NCI-H345 treated with DMSO at 0.1 percent for 48 hours (cell line): ENCODE data around the gene TRDMT1.

ENCODE experiments used
- DNase-seq: peaks from one replicate; lab custom pipeline; 2025; ENCODE audit not compliant: unreplicated experiment; lab: John Stamatoyannopoulos, UW

TRDMT1 gene

DNA sequence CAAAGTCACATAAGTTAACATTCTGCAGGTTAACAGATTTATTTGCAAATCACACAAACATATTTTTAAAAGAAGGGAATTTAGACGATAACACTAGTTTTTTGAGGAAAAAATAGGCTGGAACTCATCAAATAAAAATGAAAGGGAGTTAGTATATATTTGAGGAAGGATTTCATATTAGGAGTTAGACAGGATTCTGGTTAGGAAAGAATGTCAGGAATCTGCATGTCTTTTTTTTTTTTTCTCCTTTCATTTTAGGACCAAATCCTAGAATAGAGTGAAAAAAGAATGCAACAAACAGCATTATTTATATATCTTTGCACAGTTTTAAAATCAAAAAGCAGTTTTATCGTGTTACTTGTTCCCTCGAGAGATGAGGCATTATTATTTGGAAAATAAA, 8.9 kb upstream of the TRDMT1 start:
- no peak for DNase-seq

DNA sequence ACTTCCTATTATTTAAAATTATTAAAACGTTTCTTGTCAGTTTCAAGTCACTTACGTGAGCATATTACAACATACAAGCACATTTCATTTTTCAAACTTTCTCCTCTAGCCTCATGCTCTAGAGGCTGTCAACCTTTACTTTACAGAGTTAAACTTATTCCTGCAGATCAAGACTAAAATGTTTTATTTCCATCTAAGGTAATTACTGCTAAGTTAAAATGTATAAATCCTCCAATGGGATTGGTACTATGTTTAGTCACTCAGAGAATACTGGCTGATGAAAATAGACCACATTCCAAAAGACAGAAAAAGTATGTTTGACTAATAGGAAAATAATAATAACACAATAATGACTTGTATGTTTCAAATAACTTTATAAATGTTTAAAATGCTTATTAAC, 8.4 kb upstream of the TRDMT1 start:
- no peak for DNase-seq

DNA sequence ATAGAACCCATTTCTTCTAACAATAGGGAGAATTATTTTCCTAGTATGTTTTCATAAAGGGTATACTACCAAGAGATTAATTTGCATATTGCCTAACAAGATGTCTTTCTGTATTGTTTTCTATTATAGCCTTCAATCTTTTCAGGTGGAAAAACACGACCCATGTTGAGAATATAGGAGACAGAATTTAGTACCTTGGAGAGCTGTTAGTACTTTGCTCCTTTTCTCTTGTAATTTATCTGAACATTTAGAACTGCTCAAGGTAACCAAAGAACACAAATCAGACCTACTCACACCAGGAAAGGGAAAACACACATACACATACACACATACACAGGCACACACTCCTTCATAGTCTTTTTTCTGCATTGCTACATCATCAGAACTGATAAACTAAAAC, 7.8 kb upstream of the TRDMT1 start:
- DNase-seq = no peak

DNA sequence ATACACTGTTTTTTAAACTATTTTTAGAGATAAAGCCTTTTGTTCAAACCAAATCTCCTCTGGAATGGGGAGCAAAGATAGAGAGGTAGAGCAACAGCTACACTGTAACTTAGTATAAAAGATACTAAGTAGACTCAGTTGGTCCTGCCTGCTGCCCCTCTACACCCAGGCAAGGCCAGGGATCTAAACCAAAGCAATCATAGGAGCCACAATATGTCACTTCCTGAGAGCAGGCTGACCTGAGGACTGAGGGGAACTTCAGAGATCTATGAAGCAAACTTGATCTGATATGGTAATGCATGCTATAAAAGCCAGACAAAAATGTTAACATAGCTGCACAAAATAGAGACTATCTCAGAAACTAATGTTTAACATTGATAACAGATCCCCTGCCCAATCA, 7.0 kb upstream of the TRDMT1 start:
- no peak for DNase-seq

DNA sequence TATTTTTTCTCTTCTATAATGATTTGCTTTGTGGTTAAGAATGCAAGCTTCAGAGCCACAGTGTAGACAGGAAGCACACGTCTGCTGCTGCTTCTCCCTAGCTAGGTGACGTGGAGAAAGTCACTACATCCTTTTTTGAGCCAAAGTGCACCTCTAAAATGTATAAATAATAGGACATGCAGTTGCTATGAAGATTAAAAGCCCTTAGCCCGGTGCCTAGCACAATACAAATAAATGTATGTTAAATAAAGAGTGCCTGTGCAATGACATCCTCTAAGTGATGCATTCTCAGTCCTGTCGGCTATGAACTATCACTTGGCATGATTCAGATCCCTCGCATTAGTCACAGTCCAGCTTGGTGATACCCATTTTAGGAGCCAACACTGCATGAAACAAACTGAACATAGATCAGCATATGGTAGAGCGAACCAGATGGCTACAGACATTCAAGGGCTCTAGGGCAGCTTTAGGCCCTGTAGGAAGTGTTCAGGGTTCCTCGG, 4.8 kb upstream of the TRDMT1 start:
- no peak for DNase-seq

DNA sequence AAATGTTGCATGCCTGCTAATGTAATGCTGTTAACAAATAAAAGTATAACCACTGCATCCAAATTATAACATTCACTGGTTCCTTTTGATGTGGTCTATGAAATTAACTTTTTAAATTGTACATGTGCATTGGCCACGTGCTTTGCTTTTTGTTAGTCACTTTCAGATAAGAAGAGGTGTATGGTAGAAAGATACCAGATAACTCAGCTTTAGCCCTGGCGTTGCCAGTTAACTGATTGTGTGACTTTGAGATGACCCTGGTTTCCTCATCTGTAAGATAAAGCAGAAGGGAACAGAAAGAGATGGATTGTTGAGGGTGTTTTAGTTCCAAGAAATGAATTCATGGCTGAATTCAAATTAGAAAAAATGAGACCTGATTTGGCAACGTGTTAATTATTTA, 1.9 kb upstream of the TRDMT1 start:
- no peak for DNase-seq

DNA sequence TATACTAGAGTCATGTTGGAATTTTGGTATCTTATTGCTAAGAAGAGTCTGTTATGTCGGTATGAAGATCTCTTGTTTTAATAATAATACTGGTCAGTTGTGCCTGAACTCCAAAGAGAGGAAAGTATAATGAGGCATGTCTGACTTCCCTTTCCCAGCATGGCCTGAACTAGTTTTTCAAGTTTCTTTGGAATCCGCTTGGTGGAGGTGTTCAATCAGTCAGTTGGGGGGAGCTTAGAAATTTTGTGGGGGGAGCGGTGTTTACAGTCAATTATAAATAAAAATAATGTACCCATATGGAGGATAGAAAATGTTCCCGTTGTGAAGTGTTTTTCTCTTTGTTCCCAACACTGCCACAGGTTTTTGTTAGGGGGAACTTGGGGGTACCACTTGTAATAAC, 1.5 kb upstream of the TRDMT1 start:
- DNase-seq = no peak

DNA sequence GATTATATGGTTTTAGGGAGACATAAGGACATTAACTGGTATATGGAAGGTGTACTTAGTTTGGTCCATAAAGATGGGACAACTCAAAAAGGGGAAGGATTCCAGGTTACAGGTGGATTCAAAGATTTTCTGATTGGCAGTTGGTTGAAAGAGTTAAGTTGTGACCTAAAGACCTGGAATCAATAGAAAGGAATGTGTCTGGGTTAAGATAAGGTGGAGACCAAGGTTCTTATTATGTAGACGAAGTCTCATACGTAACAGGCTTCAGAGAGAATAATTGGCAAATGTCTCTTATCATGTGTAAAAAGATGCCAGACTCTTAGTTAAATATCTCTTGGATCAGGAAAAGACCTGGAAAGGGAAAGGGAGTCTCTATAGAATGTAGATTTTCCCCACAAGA, 1.0 kb upstream of the TRDMT1 start:
- DNase-seq = no peak

DNA sequence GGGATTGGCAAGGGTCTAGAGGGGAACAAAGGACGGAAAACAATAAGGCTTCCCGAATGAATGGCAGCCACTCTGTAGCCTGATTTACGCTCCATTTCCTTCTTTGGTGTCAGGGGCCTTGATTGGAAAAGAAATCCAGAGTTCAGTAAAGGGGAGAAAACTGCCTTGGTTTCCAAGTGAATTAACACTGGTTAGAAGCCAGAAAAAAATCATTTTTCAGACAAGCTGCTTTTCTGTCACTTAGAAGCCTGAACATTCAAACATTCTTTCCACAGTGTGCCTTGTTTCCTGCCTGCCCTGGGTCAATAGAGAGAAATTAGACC, 283 bp upstream of the TRDMT1 start:
- DNase-seq = no peak

DNA sequence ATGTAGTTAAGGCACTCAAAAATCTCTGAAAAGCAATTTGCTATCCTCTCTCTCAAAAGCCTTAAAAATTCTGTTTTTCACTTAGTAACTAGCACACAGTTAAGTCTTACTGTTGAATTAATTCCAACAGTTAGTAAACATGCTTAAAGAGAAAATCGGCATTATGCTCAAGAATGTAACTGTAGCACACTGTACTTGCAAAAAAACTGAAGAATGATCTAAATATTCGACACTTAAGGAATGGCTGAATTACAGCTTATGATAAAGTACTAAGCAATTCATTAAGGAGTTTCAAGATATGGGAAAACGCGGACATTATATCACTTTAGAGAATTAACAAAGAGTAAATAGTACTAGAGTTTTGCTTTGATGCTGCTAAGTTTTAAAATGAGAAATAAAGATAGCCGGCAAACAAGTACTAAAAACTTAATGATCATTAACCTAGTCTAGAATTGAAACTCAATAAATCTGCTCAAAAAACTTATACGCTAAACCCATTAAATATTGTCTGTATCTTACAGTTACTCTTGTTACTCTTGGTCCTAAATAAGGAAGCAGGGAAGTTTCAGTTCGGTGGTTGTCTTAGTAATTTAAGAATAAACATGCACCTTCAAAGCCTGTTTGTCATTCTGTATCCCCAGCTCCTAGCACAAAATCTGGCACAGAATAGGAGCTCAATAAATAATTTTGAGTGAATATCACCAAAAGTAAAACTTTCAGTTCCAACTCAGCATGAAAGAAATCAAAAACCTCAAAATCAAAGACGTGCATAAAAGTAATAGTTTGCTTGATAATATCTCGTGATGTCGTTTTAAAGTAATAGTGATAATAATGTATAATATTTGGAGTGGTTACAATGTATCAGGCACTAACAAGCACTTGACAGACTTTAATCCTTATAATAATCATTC, 1.2 kb downstream of the TRDMT1 start:
- DNase-seq = no peak

DNA sequence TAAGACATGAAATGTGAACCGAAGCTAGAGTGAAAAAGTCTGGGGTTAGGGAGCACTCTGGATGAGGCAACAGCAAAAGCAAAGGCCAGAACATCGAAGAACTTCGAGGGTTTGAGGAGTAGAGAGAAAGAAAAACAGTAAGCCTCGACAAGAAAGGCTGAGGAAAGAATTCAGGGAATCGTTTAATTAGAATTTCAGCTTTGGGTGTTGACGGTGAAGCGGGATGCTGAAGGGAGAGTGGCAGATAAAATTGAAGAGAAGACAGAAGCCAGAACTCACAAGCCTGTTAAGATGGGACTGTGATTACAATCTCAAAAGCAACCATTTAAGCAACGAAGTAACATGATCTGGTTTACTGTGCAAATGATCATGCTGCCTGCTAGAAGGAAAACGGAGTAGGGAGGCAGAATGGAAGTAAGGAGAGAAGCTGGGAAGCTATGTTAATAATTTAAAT, 2.1 kb downstream of the TRDMT1 start:
- DNase-seq = no peak

DNA sequence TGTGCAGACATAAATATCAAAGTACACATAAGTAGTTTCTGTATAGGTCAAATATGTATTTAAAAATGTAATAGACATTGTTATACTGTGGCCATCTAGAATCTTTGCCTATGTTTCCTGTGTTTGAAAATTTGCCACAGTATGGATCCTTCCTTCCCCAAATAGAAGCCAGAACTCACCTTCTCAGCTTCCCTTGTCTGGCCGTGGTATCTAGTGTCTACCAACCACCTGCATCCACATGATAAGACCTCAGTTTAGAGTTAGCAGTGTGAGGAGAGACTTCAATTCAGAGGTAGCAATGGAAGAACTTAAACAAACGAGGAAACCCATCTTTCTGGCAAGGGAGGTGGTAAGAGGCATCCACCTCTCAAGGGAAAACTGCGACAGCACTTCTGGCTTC, 4.9 kb downstream of the TRDMT1 start:
- DNase-seq = no peak

DNA sequence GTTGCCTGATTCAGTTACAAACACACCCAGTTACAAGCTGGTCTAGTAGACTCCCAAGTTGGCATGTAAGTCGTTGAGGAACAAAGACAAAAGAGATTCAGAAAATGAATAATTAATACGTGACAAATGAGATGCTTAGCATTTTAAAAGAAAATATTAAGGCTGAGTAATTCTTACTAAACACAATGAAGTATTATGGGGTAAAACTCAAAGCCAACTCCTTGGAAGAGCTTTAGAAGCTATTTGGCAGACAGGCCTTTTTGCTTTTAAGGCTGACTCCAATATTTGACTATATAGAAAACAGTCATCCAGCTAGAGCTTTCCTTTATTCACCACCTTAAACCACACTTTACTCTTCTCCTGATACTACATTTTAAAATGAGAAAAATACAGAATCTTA, 5.4 kb downstream of the TRDMT1 start:
- no peak for DNase-seq

DNA sequence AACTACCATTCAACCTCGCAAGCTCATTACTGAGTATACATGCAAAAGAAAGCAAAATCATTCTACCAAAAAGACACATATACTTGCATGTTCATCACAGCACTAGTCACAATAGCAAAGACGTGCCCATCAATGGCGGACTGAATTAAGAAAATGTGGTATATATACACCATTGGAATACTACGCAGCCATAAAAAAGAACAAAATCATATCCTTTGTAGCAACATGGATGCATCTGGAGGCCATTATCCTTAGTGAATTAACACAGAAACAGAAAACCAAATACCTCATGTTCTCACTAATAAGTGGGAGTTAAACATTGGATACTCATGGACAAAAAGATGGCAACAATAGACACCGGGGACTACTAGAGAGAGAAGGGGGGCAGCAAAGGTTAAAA, 6.4 kb downstream of the TRDMT1 start:
- no peak for DNase-seq

DNA sequence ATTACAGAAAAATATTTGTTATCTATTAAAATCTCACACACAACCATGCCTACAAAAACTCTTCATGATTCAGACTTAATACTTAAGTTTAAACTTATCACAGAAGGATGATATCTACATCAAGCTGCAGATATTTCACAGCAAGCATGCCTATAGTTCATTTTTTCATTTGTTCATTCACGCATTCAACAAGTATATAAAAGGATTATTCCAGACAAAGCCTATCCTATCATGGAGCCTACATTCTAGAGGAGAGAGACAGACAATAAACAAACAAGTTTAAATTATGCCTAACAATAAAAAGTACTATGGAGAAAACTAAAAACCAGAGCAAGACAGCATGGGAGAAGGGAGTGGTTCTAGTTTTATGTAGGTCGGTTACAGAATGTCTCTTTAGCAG, 10.9 kb downstream of the TRDMT1 start:
- no peak for DNase-seq

DNA sequence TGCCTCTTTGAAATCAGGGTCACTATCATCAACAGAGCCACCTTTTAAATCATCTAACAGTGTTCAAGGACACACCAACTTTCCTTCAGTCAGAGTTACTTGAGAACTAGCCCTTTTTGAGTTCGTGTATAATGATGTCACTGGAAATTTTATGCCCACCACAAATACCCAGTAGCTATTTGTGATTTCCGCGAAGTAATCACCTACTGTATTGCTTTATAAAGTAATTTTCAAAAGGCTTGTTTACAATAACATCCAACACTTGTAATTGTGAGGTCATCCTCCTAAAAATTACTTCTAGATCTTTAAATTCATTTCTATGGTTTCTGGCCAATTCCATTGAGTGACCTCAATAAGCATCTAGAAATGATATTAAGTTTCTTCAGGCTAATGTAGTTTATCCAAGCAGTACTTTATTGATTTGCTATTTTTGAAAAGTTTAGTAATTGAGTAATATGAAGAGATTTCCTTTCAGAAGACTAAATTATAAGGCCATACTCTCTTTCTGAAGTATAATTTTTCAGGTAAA, 12.8 kb downstream of the TRDMT1 start:
- DNase-seq = no peak

DNA sequence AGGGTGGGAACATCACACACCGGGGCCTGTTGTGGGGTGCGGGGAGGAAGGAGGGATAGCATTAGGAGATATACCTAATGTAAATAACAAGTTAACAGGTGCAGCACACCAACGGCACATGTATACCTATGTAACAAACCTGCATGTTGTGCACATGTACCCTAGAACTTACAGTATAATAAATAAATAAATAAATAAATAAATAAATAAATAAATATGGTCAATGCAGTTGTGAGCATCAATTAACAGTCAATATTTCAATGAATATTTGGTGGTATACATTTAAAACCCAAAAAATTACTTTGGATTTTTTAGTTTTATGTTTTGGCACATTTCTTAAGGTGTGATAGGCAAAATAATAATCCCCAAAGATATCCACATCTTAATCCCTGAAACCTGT, 15.6 kb downstream of the TRDMT1 start:
- no peak for DNase-seq

DNA sequence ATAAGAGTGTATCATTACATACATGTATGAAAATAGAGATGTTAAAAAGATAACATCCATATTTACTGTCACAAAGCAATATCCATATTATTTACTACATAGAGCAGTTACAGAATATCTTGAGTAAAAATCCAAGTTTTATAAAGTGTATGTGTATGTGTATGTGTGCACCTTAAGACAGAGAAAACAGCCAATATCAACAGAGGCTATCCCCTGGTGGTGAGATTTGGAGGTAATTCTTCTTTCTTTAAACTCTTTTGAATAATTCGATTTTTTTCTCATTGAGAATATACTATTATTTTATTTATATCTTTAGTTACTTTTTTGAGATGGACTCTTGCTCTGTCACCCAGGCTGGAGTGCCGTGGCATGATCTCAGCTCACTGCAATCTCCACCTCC, 18.4 kb downstream of the TRDMT1 start:
- DNase-seq = no peak

DNA sequence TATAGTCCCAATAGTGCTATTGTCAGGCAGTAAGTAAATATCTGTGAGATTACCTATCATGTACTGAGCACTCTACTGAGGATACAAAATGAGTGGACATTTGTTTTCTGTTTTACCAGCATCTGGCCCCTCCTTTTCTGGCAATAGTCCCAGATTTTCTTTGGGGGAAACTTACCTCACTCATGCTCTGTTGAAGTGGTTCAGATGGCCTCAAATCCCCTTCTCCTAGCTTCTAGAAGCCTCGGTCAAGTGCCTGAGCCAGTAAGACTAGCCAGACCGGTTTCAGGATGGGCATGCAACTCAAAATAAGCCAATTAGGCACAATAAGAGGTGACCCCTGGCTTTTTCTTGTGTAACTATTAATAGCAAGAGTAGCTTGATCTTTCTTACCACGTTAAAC, 19.7 kb downstream of the TRDMT1 start:
- DNase-seq = no peak

DNA sequence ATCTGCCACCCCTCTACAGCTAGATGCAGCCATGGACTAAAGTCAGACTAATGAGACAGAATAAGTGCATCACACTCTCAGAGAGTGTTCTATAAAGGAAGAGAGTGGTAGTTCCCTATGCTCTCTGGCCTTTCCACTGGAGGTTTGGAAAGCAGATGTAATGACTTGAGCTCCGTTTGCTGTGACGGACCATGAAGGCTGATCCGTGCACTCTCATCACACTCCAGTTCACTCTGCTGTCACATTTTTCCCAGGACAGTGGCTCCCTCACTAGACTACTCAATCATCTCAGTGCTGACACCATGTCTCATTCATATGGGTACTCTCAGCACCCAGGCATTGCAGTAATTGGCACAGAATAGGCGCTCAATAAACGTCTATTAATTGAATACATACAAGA, 20.4 kb downstream of the TRDMT1 start:
- no peak for DNase-seq

DNA sequence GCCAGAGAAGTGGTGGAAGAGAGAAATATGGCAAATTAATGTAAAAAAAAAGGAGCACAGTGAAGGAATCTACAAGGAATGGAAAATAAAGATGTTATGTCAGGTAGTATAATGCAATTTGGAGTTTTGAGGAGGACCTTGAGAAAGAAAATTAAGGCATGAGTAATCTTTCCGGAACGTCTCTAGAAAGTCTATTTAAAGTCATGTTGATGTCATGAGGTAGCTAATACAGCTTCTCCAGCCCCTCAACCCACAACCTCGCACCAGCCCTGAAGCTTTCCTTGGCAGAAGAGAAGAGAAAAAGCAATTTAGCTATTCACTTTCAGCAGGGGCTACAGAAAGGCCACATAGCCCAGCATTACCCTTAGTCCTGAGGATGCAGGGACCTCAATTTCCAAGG, 22.5 kb downstream of the TRDMT1 start:
- no peak for DNase-seq

DNA sequence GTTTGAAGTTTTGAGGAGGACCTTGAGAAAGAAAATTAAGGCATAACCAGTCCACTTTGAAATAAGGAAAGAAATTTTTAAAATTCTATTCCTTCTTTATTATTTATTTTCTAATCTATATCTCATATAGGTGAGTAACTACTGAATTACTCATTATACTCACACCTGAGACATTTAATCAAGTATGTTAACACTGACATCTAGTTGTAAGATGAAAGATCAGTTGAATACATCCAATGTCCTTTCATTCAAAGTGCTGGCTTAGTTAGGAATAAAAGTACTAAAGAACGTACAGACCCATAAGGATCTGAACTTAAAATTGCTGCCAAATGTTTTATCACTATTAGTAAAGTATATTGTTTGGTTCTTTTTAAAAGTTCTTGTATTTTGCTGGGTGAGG, 23.5 kb downstream of the TRDMT1 start:
- no peak for DNase-seq

DNA sequence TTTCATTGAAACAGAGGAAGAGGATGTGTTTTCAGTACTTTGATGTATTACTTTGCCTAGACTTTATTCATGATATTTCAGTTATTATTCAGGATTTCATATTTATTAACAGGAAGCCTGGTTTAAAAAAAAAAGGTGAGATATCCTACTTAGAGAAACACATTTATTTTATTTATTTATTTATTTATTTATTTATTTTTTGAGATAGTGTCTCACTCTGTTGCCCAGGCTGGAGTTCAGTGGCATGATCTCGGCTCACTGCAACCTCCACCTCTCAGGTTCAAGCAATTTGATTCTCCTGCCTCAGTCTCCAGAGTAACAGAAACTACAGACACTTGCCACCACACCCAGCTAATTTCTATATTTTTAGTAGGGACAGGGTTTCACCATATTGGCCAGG, 24.5 kb downstream of the TRDMT1 start:
- no peak for DNase-seq
